ENCODE results near the gene BRSK2.
"Not testable (repeated sequence)": the region's sequence is repeated elsewhere in the genome, so short reads cannot be mapped to it uniquely, and the experiment has no call there.

BRSK2 gene

DNA sequence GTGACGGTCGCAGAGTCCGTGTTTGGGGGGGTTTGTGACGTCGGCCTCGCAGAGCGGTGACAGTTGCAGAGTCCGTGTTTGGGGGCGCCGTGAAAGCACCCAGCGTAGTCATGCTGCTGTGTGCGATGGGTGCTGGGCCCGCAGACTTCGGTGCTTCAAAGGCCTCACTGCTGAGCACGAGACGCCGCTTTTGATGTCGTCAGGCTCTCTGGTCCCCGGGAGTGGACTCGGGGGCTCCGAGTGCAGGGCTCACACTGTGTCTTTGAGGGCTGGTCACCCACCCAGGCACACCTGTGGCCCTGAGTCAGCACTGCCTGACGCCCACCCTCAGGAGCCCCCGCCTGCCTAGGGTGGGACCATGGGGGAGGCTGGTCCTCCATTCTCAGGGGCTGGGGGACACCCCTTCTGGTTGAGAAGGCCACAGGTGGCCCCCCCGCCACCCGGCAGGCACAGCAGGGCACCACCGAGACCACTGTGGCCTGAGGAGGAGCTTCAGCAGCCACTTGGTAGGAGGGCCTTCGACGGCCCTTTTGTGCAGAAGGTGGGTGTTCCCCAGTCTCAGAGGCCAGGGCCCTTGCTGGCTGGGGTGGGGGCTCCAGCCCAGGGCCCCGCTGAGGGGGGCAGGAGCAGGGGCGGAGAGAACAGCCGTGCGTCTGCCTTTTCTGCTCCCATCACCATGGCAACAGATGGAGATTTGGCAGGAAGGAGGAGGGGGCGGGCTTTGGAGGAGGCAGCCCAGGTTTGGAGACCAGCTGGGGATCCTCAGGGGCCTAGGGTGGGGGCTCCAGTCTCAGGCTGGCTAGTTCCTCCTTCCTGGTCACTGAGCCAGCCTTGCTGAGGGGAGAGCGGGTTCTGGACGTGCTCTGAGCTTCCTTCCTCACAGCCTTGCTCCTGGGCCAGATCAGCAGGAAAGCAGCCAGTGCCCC, 20.9 kb downstream of the BRSK2 start:
- DNase-seq, result no peak

DNA sequence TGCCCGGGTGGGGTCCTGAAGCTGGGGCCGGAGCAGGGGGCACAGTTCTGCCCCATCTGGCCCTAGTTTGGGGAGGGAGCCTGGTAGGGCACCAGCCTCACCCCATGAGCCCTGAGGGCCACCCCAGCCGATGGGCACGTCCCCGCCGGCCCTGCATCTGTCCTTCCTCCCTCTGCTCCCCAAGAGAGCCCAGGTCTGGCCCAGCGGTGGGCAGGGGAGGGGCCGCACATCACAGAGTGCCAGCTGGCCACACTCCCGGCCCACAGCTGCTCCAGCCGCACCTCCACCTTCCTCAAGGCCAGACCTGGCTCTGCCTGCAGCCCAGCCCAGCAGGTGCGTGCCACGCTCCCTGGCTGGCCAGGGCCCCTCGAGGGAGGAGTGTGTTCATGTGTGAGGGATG, 21.6 kb downstream of the BRSK2 start:
- DNase-seq, result no peak

DNA sequence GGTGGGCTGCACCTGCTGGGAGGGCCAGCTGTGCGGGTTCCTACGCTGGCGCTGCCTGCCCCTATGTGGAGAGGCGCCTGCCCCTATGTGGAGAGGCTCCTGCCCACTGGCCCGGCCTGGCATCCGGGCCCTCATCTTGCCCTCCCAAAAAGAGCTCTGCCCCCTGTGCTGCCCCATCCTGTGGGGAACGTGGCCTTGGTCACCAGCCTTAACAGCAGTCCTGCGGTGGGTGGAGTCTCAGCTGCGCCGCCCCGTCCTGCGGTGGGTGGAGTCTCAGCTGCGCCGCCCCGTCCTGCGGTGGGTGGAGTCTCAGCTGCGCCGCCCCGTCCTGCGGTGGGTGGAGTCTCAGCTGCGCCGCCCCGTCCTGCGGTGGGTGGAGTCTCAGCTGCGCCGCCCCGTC, 22.0 kb downstream of the BRSK2 start:
- DNase-seq, result not testable (repeated sequence)

DNA sequence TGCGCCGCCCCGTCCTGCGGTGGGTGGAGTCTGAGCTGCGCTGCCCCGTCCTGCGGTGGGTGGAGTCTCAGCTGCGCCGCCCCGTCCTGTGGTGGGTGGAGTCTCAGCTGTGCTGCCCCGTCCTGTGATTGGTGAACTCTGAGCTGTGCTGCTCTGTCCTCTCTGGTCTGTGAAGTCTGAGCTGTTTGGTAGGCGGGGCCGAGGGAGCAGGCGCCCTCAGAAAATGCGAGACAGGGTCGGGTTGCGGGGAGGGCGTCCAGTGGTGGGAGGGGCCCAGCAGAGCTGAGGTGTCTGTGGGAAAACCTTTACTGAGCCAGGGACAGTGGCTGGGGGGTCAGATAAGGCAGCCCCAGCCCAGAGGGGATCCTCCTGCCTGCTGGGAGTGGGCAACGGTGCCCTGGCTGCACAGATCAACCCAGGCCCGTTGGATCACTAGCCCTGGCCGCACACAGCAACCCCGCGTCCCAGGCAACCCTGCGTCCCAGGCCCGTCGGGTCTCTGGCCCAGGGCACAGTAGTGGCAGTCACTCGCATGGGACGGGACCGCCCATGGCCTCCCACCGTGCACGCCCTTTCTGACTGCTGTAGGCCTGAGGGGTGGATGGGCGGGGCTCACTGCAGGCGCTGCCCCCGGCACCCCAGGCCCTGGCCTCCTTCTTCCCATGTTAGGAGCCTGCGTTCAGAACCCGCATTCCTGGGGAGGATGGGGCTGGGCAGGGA, 22.8 kb downstream of the BRSK2 start:
- no peak for DNase-seq

DNA sequence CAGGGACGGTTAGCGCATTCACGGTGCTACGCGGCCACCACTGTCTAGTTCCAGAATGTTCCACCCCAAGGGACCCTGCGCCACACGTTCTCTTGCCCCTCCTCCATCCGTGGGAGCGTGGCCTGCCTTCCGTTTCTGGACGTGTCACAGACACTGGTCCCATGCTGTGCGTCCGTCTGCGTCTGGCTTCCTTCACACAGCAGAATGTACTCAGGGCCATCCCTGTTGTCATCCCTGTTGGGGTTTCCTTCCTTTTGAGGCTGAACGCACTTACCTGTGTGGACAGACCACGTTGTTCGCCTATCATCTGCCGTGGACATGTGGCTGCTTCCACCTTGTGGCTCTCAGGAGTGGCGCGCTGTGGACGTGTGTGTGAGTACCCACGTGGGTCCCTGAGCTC, 24.9 kb downstream of the BRSK2 start:
- no peak for DNase-seq

DNA sequence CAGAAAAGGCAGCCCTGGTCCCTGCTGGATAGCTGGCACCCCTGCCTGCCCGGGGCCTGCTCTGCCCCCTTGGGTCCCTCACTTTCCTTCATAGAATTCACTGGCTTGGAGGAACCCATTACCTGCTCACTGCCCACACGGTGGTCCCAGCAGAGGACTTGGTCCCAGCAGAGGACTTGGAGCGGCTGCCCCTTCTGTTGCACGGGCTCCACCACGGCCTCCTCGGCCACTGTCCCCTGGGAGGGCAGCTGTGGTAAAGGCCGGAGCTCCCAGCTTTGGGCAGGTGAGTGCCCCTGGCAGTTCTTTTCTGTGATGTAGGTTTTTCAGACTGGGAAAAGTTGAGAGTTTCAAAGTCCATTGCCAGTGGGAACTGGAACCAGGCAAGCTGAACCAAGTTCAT, 25.9 kb downstream of the BRSK2 start:
- DNase-seq, result no peak

DNA sequence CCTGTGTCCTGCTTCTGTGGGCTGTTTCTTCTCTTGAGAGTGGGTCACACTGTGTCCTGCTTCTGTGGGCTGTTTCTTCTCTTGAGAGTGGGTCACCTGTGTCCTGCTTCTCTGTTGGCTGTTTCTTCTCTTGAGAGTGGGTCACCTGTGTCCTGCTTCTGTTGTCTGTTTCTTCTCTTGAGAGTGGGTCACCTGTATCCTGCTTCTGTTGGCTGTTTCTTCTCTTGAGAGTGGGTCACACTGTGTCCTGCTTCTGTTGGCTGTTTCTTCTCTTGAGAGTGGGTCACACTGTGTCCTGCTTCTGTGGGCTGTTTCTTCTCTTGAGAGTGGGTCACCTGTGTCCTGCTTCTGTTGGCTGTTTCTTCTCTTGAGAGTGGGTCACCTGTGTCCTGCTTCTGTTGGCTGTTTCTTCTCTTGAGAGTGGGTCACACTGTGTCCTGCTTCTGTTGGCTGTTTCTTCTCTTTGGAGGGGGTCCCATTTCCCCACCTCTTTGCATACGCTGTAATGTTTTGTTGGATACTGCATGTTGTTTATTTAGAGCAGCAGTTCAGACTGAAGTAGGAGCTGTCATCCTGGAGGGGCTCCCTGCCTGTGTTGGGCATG, 28.6 kb downstream of the BRSK2 start:
- not testable (repeated sequence) for DNase-seq

DNA sequence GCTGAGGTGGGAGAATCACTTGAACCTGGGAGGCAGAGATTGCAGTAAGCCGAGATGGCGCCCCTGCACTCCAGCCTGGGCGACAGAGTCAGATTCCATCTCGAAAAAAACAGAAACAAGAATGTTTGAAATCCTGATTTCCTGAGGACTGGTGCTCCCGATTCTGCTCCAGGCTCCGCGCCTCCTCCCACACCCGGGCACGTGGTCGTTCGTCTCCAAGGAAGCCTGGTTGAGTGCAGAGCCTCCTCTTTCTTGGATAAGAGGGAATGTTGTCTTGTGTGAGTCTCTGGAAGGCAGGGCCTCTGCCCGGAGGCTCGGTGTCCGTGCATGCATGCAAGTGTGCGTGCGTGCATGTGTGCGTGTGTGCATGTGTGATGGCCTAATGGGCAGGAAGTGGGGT, 30.1 kb downstream of the BRSK2 start:
- DNase-seq, result no peak

DNA sequence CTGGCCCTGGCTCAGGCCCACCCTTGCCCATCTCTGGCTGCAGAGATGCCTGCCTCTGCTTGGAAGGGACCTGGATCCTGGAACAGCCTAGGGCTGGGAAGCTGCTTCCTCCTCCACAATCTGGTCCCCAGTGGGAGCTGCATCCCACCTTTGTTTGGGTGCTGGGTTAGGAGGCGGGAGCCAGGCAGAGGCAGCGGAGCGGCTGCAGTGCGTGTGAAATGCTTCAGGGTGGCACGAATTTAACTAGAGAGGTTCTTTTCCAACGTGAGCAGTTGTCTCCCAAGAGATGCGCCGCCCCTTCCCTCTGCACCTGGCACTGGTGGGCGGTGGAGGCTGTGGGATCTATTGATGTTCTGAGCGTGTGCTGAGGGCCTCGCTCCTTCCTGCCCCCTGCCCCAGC, 31.6 kb downstream of the BRSK2 start:
- DNase-seq, result no peak

DNA sequence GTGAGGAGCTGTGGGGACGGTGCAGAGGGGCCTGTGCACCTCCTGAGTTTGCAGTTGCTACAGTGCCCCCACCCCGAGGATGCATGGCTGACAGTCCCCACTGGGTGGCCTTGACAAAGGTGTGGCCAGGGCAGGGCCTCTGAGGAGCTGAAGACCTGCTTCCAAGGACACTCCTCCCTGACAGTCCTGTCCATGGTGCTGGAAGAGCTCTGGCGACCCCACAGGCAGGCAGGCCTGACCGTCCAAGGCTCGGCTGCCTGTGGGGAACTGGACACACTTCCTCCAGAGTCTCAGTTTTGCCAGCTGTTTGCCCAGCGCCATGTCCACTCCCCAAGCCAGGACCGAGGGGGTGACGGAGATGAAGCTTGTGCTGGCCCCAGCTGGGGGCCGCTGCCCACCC, 32.7 kb downstream of the BRSK2 start:
- no peak for DNase-seq

DNA sequence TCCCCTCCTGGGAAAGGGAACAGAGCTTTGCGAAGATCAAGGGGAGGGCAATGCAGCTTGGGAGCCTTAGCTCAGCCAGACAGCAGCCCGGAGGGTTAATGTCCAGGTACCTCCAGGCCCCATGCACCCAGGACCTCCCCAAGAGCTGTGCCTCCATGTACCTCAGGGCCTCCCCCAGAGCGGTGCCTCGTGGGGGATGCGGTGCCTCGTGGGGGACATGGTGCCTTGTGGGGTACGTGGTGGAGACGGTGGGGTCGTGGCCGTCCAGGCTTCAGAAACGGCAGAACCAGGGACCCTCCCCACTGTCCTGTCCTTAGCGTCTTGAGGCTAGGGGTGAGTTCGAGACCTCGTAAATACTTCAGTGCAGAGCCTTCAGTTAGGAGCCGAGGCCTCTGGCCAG, 33.2 kb downstream of the BRSK2 start:
- DNase-seq, result no peak

DNA sequence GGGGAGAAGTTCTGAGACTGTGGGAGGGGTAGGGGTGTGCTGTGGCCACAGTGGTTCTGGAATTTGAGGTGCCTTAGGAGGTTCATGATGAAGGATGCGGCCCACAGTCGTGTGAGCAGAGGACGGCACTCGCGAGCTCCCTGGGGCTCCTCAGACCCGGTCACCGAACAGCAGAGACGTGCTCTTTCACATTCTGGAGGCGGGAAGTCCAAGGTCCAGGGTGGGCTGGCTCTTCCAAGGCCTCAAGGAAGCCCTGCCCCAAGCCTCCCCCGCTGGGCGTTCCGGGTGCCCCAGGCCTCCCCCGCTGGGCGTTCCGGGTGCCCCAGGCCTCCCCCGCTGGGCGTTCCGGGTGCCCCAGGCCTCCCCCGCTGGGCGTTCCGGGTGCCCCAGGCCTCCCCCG, 33.7 kb downstream of the BRSK2 start:
- not testable (repeated sequence) for DNase-seq

DNA sequence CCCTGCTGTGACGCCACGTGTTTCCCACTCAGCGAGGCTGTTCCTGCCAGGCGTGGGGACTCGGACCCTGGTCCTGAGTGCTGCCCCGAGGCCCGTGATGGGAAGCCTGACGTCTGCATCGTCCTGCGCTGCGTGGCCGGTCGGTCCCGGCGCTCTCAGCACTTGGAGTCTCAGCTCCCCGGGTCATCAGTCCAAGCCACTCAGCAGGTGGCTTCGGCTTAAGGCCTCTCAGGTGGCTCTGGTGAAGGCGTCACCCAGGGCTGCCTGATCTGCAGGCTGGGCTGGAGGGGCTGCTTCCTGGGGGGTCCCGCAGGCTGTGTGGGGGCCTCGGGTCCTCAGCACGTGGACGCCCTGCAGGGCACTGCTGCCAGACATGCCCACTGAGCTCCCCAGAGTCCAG, 35.3 kb downstream of the BRSK2 start:
- no peak for DNase-seq

DNA sequence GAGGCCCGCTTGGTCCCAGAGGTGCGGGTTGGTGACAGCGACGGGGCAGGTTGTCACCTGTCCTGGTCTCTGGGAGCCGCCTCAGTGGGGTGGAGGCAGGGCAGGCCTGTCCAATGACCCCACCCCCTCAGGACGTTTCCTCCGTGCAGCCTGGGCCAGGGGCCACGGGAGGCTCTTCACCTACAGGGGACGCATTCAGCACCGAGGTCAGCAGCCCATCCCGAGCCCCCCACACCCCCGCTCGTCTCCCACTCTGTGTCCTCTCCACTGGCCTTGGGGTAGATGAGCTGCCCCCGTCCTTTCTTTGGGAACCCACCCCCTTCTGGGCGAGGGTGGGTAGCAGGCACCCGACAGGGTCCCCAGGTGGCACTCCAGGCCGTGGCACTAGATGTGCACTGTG, 35.7 kb downstream of the BRSK2 start:
- DNase-seq, result no peak

DNA sequence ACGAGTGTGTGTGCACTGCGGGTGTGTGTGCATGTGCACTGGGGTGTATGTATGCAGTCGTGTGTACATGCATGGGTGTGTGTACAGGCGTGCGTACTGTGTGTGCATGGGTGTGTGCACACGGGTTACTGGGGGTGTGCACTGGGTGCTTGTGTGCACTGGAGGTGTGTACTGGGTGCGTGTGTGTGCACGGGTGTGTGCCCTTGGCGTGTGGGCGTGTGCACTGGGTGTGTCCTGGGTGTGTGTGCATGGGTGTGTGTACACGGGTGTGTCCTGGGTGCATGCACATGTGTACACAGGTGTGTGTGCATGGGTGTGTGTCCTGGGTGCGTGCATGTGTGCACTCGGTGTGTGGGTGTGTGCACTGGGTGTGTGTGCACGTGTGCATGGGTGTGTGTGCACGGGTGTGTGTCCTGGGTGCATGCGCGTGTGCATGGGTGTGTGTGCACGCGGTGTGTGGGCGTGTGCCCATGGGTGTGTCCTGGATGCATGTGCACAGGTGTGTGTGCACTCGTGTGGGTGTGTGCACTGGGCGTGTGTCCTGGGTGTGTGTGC, 39.1 kb downstream of the BRSK2 start:
- DNase-seq, result no peak

DNA sequence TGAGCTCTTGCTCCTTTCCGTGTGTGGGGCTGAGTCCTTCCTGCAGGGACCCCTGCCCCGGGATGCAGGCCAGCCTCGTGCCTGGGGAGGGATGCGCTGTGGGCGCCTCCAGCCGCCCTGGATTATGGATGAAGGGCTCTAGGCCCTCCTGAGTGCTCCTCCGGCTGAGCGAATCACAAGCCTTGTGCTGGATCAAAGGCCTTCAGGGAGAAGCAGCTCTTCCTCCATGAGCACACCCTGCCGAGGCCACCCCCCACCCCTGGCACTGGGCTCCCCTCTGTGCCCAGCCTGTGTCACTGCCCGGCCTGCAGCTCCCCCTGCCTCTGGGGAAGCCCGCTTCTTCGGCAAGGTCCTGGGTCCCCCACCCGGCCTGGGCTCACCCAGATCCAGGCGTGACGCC, 43.8 kb downstream of the BRSK2 start:
- DNase-seq, result no peak

DNA sequence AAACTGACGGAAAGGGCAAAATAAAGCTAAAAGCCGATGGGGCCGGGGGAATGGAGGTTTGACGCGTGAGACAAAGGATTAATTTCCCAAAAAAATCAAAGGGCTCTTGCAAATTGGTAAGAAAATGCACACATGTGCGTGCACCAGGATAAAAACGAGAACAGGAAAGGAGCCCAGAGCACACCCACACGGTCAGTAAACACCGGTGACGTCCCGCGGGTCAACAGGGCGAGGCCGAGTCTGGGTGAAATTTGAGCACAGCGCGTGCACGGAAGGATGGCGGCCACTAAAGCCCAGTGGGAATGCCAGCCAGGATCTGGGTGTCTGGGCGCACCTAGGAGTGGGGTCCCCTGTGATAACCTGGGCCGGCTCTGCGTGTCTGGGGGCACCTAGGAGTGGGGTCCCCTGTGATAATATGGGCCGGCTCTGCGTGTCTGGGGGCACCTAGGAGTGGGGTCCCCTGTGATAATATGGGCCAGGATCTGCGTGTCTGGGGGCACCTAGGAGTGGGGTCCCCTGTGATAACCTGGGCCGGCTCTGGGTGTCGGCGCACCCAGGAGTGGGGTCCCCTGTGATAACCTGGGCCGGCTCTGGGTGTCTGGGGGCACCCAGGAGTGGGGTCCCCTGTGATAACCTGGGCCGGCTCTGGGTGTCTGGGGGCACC, 44.4 kb downstream of the BRSK2 start:
- no peak for DNase-seq

DNA sequence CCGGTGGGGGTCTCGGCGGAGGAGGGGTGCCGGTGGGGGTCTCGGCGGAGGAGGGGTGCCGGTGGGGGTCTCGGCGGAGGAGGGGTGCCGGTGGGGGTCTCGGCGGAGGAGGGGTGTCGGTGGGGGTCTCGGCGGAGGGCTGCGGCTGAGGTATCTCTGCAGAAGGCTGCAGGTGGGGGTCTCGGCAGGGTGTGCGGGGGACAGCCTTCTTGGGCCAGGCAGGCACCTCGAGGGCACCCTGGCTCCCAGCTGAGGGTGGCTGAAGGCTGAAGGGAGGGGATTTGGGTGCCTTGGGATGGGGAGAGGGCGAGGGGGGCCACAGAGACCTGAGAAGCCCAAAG, 45.7 kb downstream of the BRSK2 start:
- not testable (repeated sequence) for DNase-seq

DNA sequence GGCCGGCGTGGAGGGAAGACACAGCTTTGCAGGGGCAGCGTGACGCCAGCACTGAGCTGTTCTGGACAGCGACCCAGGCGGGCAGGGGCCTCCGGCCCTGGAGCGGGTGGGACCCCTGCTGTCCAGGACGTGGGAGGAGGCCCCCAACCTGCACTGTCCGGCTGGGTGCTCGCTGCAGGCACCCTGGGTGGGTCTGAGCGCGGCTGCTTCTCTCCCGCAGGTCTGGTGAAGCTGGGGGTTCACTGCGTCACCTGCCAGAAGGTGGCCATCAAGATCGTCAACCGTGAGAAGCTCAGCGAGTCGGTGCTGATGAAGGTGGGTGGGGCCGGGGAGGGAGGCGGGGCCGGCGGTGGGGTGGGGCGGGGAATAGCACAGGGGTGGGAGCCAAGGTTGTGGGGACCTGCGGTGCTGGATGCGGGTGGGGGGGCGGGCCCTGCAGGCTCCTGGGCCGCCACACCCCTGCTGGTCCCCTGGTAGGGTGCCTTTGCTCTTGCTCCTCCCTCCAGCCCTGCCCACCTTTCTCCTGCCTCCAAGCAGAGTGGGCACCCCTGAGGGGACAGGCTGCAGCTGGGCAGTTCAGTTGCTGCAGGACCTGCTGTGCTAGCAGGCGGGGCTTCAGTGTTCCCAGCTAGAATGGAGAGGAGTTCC, 46.2 kb downstream of the BRSK2 start:
- no peak for DNase-seq

DNA sequence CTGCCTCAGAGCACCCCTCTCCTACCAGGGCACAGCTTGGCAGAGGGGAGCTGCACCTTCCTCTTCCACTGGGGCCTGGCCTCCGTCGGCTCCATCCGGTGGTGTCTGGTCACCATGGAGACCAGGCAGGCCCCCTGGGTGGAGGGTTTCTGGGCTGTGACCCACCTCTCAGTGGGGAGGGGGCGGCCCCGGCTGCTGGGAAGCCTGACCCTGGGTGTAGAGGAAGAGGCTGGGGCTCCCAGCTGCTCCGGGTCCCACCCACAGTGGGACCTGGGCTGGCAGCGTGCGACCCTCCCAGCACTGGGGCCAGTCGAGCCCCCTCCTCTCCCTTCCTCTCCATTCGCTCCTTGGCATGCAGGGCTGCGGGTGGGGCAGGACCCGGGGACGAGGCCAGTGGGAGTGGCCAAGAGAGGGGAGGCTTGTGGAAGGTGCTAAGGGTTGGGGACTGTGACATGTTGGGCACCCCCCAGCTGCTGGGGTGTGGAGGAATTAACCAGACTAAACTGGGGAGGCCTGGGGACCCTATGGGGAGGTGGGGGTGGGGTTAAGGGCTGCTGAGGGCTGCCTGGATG, 46.8 kb downstream of the BRSK2 start:
- no peak for DNase-seq

DNA sequence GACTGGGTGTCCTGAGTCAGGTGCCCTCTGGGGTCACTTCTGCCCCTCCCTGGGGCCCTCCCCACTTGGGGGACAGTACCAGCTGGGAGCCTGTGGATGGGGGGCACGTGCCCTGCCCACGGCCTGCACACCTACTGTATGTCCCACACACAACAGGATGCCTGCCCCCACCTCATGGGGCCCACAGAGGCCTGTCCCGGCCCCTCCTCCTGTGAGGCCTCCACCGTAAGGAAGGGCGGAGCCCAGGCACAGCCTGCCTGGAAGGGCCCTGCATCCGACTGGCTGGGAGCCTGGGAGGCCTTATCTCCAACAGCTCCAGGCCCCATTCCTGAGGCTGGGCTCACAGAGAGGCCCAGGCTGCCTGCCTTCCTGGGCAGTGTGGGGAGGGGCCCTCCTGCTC, 47.8 kb downstream of the BRSK2 start:
- no peak for DNase-seq

DNA sequence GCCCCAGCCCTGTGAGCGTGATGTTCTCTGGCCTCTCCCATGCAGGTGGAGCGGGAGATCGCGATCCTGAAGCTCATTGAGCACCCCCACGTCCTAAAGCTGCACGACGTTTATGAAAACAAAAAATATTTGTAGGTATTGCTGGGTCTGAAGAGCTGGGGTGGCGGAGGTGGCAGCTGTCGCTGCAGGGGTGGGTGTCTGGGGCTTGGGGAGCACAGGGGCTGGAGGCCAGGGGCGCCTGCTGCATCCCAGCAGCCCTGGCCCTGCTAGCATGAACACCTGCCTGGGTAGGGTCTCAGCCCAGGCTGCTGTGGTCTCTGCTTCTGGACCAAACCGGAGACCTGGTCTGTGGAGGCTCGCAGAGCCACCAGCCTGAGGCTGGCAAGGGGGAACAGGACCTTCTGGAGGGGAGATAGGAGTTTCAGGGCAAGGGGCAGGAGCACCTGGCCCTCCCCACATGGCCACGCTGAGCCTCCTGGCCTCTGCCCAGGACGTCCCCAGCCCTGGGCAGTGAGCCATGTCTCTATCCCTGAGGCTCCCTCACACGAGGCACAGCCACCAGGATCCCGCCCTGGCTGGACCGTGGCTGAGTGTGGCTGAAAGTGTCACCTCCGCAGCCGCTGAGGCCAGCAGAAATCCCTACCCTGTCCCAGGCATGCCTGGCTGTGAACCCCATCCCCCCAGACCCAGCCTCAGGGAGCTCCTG, 48.7 kb downstream of the BRSK2 start:
- DNase-seq, result no peak
